SK-N-SH (cell line): ENCODE results near the gene RPS6KB2. TPM values are rescaled to one million over a fixed set of nuclear protein-coding genes. Genes with fewer than 3 reads are reported as not detected.

Source experiments
- CTCF ChIA-PET: fragments of 300-600, 350-600 bp; formaldehyde crosslinking; extraction: SDS; loops from one replicate; lab custom pipeline; 2021; lab: Yijun Ruan, JAX
- POLR2A ChIA-PET: fragments of 350-600 bp; sonication (Branson Sonifier 250); formaldehyde crosslinking; extraction: SDS; loops from one replicate; lab custom pipeline; 2020; ENCODE audit warnings: antibody characterized with exemption, inconsistent platforms; lab: Yijun Ruan, JAX
- DNase-seq: peaks from one replicate; pipeline ENCODE4 v3.0.0; 2012
- H2AFZ ChIP-seq: fragments of 200-600 bp; sonication (generic); 2 replicates; pipeline ENCODE4 v1.8.1; 2016; ENCODE audit warnings: antibody characterized with exemption, mild to moderate bottlenecking, low read depth
- H3F3A ChIP-seq: fragments of 200-600 bp; sonication (generic); replicated peaks from 2 replicates; pipeline ENCODE3; 2016; ENCODE audit warnings: antibody characterized with exemption, mild to moderate bottlenecking; ENCODE audit not compliant: insufficient read depth
- H3K27ac ChIP-seq, 2 experiments: fragments of 200-500 bp in 1 of 2; fragments of 200-600 bp in 1 of 2; sonication (Bioruptor generic) in 1 of 2; sonication (generic), shearing (Covaris generic) in 1 of 2; 2 replicates each; pipeline versions ENCODE4 v1.5.1 to v1.6.1; 2014 to 2016; ENCODE audit warnings: low read depth in 2 of 2, inconsistent platforms in 1 of 2, low read length in 1 of 2, mild to moderate bottlenecking in 1 of 2, mixed read lengths in 1 of 2
- H3K27me3 ChIP-seq: fragments of 200-600 bp; sonication (generic), shearing (Covaris generic); 2 replicates; pipeline ENCODE4 v1.6.1; 2016; ENCODE audit warnings: mixed run types; ENCODE audit not compliant: insufficient read depth
- H3K36me3 ChIP-seq, 2 experiments: fragments of 200-500 bp in 1 of 2; fragments of 200-600 bp in 1 of 2; sonication (Bioruptor generic) in 1 of 2; sonication (generic) in 1 of 2; replicated peaks in 1 of 2; 2 replicates each; pipeline versions ENCODE3 to v1.5.1; 2014 to 2016; ENCODE audit warnings: low read length in 1 of 2, mild to moderate bottlenecking in 1 of 2; ENCODE audit not compliant: insufficient read depth in 2 of 2, control insufficient read depth in 1 of 2
- H3K4me1 ChIP-seq, 2 experiments: fragments of 200-500 bp in 1 of 2; fragments of 200-600 bp in 1 of 2; sonication (Bioruptor generic) in 1 of 2; sonication (generic), shearing (Covaris generic) in 1 of 2; 2 replicates each; pipeline versions ENCODE4 v1.5.1 to v1.6.1; 2014 to 2016; ENCODE audit warnings: low read depth in 1 of 2, low read length in 1 of 2, mixed run types in 1 of 2; ENCODE audit not compliant: insufficient read depth in 2 of 2, control insufficient read depth in 1 of 2
- H3K4me2 ChIP-seq: fragments of 200-600 bp; sonication (generic), shearing (Covaris generic); 2 replicates; pipeline ENCODE4 v1.6.1; 2017; ENCODE audit warnings: mixed run types
- H3K4me3 ChIP-seq, 2 experiments: fragments of 200-500 bp in 1 of 2; fragments of 200-600 bp in 1 of 2; sonication (Bioruptor generic) in 1 of 2; sonication (generic), shearing (Covaris generic) in 1 of 2; 2 replicates each; pipeline versions ENCODE4 v1.5.1 to v1.8.1; 2014 to 2016; ENCODE audit warnings: low read depth in 2 of 2, inconsistent platforms in 1 of 2, low read length in 1 of 2, mild to moderate bottlenecking in 1 of 2, mixed read lengths in 1 of 2, moderate library complexity in 1 of 2
- H3K79me2 ChIP-seq: fragments of 200-600 bp; sonication (generic); 2 replicates; pipeline ENCODE4 v1.8.1; 2017; ENCODE audit warnings: mild to moderate bottlenecking; ENCODE audit not compliant: insufficient read depth
- H3K9ac ChIP-seq: fragments of 200-600 bp; sonication (generic); 2 replicates; pipeline ENCODE4 v1.6.1; 2017; ENCODE audit warnings: mixed run types
- H3K9me2 ChIP-seq: fragments of 200-600 bp; sonication (generic); 2 replicates; pipeline ENCODE4 v1.6.1; 2017; ENCODE audit warnings: mixed run types
- H3K9me3 ChIP-seq: fragments of 200-600 bp; sonication (generic); 2 replicates; pipeline ENCODE4 v1.6.1; 2017; ENCODE audit warnings: mixed run types, mild to moderate bottlenecking, moderate library complexity
- H4K20me1 ChIP-seq: fragments of 200-600 bp; sonication (generic); 2 replicates; pipeline ENCODE4 v1.6.1; 2017; ENCODE audit warnings: mild to moderate bottlenecking, mixed run types; ENCODE audit not compliant: insufficient read depth
- CHD2 ChIP-seq: fragments of 150-350 bp; IDR thresholded peaks from 2 replicates; pipeline ENCODE4 v1.6.1; 2018; ENCODE audit warnings: low read length; ENCODE audit not compliant: partially characterized antibody
- ELF1 ChIP-seq: IDR thresholded peaks from 2 replicates; pipeline ENCODE4 v1.4.0; 2012
- EP300 ChIP-seq, 2 experiments: IDR thresholded peaks; 2 replicates each; pipeline versions ENCODE4 v1.4.0 to v1.6.1; 2012; ENCODE audit warnings: borderline replicate concordance in 1 of 2, low read depth in 1 of 2, low read length in 1 of 2
- FOSL2 ChIP-seq: IDR thresholded peaks from 2 replicates; pipeline ENCODE4 v1.4.0; 2012; ENCODE audit warnings: low read depth, mild to moderate bottlenecking, moderate library complexity, borderline replicate concordance
- FOXJ3 ChIP-seq: sonication (generic); formaldehyde crosslinking; IDR thresholded peaks from 2 replicates; pipeline ENCODE4 v1.5.1; 2020; ENCODE audit warnings: mild to moderate bottlenecking, missing genetic modification reagents
- GATA2 ChIP-seq: sonication (generic); formaldehyde crosslinking; IDR thresholded peaks from 2 replicates; pipeline ENCODE4 v1.5.0; 2020; ENCODE audit warnings: mild to moderate bottlenecking, missing genetic modification reagents
- JUND ChIP-seq: IDR thresholded peaks from 2 replicates; pipeline ENCODE4 v1.4.0; 2012
- MEF2A ChIP-seq: IDR thresholded peaks from 2 replicates; pipeline ENCODE4 v1.4.0; 2012; ENCODE audit warnings: low read depth, borderline replicate concordance
- NRF1 ChIP-seq: IDR thresholded peaks from 2 replicates; pipeline ENCODE4 v1.6.1; 2012; ENCODE audit warnings: low read depth, mild to moderate bottlenecking, low read length
- POLR2AphosphoS5 ChIP-seq: IDR thresholded peaks from 2 replicates; pipeline ENCODE4 v1.6.1; 2012; ENCODE audit warnings: low read depth, low read length
- RFX5 ChIP-seq: IDR thresholded peaks from 2 replicates; pipeline ENCODE4 v1.6.1; 2012; ENCODE audit warnings: mild to moderate bottlenecking, improper control_type of control experiment, low read length
- SMC3 ChIP-seq: IDR thresholded peaks from 2 replicates; pipeline ENCODE4 v1.6.1; 2012; ENCODE audit warnings: low read depth, low read length, improper control_type of control experiment
- TAF1 ChIP-seq: IDR thresholded peaks from 2 replicates; pipeline ENCODE4 v1.6.1; 2012; ENCODE audit warnings: low read depth, mild to moderate bottlenecking, low read length, moderate library complexity, borderline replicate concordance
- TCF12 ChIP-seq: IDR thresholded peaks from 2 replicates; pipeline ENCODE4 v1.4.0; 2012
- TEAD4 ChIP-seq: IDR thresholded peaks from 2 replicates; pipeline ENCODE4 v1.4.0; 2012; ENCODE audit warnings: mild to moderate bottlenecking, borderline replicate concordance; ENCODE audit not compliant: insufficient read depth
- YY1 ChIP-seq: IDR thresholded peaks from 2 replicates; pipeline ENCODE4 v1.4.0; 2012; ENCODE audit warnings: low read depth, mild to moderate bottlenecking
- WGBS: methylation state at CpG from one replicate; pipeline ENCODE4 v1.1.6; 2017; ENCODE audit warnings: low lambda C conversion rate; 5-methylcytosine and 5-hydroxymethylcytosine counted together
- polyA plus RNA-seq, 3 experiments: library from polyadenylated mRNA; depleted of rRNA; stranded (reverse); fragments of >200 nt; gene quantifications; 2 replicates each; pipeline ENCODE4 v1.2.3, GENCODE V29; 2012
- TF ChIP-seq, protein P1 (sequence below): fragments of 150-350 bp; IDR thresholded peaks from 2 replicates; pipeline ENCODE4 v1.6.1; 2017; ENCODE audit warnings: antibody characterized with exemption, low read length, low read depth, borderline replicate concordance
- TF ChIP-seq, protein P2 (sequence below): IDR thresholded peaks from 2 replicates; pipeline ENCODE4 v1.6.1; 2012; ENCODE audit warnings: mild to moderate bottlenecking, low read depth, low read length, moderate library complexity
- TF ChIP-seq, protein P3 (sequence below): IDR thresholded peaks from 2 replicates; pipeline ENCODE4 v1.4.0; 2012; ENCODE audit warnings: low read depth
- TF ChIP-seq, protein P4 (sequence below): IDR thresholded peaks from 2 replicates; pipeline ENCODE4 v1.4.0; 2012; ENCODE audit warnings: low read depth, borderline replicate concordance
- TF ChIP-seq, protein P5 (sequence below): fragments of 150-350 bp; IDR thresholded peaks from 2 replicates; pipeline ENCODE4 v1.6.1; 2016; ENCODE audit warnings: mild to moderate bottlenecking, low read depth, low read length

RPS6KB2 gene
- polyA plus RNA-seq, 1 of the 3 experiments (the other 2 are of a cell fraction), result 52.0 TPM

DNA sequence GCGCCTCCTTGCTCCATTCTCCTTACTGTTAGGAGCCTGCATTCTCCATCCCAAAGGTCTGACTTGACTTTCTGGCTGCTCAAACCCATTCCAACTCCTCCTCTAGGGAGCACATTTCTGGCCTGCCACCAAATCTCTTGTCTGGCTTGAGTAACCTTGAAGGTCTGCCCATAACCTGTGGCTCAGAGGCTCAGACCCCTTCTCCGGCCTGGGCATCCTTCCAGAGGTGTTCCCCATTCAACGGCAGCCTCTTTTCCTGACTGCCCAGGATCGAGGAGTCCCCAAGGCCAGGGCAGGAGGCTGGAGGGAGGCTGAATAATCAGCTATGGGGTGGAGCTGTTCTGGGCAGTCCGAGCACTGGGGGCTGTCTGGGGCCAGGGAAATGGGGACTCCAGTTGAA, 34.3 kb upstream of the RPS6KB2 start:
- no peak overlapping the region for H3K9ac ChIP-seq
- H3K9me3 ChIP-seq, result no peaks in the 10 kb centered on the region
- POLR2A ChIA-PET, result no interaction called here
- H3F3A ChIP-seq, result peaks cover 12% of the 10 kb centered on the region
- peaks cover 0 to 13% of the 10 kb centered on the region in 2 experiments; a peak in 1 of 4 replicates for H3K4me1 ChIP-seq
- H3K36me3 ChIP-seq, result peaks cover 8 to 18% of the 10 kb centered on the region in 2 experiments
- WGBS, result 70% methylated on average over 4 of the region's 5 CpGs
- H3K4me2 ChIP-seq, result no peak overlapping the region
- no peak for DNase-seq
- H3K27me3 ChIP-seq, result no peaks in the 10 kb centered on the region
- peaks cover 23% of the 10 kb centered on the region for H3K79me2 ChIP-seq
- no peak overlapping the region for H3K4me3 ChIP-seq
- no peak overlapping the region for H2AFZ ChIP-seq
- CTCF ChIA-PET, result interaction anchor here (2.5 kb wide), 1 partner anchor 11 kb away, joined by 6 read pairs; no protein-coding TSS in a partner anchor
- no peaks in the 10 kb centered on the region for H3K9me2 ChIP-seq
- H3K27ac ChIP-seq, result no peak overlapping the region
- H4K20me1 ChIP-seq, result no peaks in the 10 kb centered on the region
- TF ChIP-seq POLR2AphosphoS5 (no peak), ELF1 (no peak), FOXJ3 (no peak), RFX5 (no peak), TEAD4 (no peak)
- TF ChIP-seq, protein P1, sequence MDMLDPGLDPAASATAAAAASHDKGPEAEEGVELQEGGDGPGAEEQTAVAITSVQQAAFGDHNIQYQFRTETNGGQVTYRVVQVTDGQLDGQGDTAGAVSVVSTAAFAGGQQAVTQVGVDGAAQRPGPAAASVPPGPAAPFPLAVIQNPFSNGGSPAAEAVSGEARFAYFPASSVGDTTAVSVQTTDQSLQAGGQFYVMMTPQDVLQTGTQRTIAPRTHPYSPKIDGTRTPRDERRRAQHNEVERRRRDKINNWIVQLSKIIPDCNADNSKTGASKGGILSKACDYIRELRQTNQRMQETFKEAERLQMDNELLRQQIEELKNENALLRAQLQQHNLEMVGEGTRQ, result no peak

DNA sequence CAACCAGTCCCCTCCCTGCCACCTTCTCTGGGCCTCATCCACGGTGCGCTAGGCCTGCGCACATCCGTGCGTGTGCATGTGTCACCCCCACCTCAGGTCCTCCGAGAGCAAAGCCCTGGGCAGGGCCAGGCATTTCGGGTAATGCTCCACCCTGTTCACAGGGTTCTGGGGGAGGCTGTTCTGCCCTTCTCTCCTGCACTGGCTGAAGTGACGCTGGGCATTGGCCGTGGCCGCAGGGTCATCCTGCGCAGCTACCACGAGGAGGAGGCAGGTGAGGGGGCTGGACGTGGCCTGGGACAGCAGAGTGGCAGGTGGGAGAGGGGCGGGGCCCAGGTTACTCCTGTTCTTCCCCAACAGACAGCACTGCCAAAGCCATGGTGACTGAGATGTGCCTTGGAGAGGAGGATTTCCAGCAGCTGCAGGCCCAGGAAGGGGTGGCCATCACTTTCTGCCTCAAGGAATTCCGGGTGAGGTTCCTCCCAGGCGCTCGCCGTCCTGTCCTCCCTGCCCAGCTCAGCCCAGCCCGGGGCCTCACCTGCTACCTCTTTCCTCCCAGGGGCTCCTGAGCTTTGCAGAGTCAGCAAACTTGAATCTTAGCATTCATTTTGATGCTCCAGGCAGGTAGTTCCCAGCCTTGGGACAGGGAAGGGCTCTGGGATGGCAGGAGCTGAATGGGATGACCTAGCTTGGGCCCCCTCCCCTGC, 32.6 kb upstream of the RPS6KB2 start:
- Histone ChIP-seq H3K27me3 (no peaks in the 10 kb centered on the region), H3K4me1 (peaks cover 6 to 24% of the 10 kb centered on the region in 2 experiments; a peak in 2 of 4 replicates), H3K9ac (no peak overlapping the region), H3K36me3 (peaks cover 8 to 22% of the 10 kb centered on the region in 2 experiments), H4K20me1 (peaks cover 13% of the 10 kb centered on the region), H3K4me3 (no peak overlapping the region), H3K27ac (no peak overlapping the region), H2AFZ (no peak overlapping the region), H3K4me2 (no peak overlapping the region), H3K9me2 (no peaks in the 10 kb centered on the region), H3K79me2 (peaks cover 34% of the 10 kb centered on the region), H3K9me3 (no peaks in the 10 kb centered on the region), H3F3A (peaks cover 11% of the 10 kb centered on the region)
- POLR2A ChIA-PET, result interaction anchor here (1.1 kb wide), 1 partner anchor 25 kb away, joined by 3 read pairs; no protein-coding TSS in a partner anchor
- WGBS, result 98% methylated on average over 10 of the region's 19 CpGs
- CTCF ChIA-PET, result interaction anchor here (1.2 to 4.9 kb wide), 3 partner anchors 13 to 74 kb away, joined by 3 to 29 read pairs (median 5); partner anchors contain the start of gene TMEM134
- DNase-seq, result no peak
- TF ChIP-seq FOSL2, result no peak
- no peak for TF ChIP-seq TAF1
- TF ChIP-seq, protein P2, sequence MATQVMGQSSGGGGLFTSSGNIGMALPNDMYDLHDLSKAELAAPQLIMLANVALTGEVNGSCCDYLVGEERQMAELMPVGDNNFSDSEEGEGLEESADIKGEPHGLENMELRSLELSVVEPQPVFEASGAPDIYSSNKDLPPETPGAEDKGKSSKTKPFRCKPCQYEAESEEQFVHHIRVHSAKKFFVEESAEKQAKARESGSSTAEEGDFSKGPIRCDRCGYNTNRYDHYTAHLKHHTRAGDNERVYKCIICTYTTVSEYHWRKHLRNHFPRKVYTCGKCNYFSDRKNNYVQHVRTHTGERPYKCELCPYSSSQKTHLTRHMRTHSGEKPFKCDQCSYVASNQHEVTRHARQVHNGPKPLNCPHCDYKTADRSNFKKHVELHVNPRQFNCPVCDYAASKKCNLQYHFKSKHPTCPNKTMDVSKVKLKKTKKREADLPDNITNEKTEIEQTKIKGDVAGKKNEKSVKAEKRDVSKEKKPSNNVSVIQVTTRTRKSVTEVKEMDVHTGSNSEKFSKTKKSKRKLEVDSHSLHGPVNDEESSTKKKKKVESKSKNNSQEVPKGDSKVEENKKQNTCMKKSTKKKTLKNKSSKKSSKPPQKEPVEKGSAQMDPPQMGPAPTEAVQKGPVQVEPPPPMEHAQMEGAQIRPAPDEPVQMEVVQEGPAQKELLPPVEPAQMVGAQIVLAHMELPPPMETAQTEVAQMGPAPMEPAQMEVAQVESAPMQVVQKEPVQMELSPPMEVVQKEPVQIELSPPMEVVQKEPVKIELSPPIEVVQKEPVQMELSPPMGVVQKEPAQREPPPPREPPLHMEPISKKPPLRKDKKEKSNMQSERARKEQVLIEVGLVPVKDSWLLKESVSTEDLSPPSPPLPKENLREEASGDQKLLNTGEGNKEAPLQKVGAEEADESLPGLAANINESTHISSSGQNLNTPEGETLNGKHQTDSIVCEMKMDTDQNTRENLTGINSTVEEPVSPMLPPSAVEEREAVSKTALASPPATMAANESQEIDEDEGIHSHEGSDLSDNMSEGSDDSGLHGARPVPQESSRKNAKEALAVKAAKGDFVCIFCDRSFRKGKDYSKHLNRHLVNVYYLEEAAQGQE, result no peak
- no peak for TF ChIP-seq FOXJ3
- no peak for TF ChIP-seq SMC3
- no peak for TF ChIP-seq CHD2
- TF ChIP-seq, protein P3, sequence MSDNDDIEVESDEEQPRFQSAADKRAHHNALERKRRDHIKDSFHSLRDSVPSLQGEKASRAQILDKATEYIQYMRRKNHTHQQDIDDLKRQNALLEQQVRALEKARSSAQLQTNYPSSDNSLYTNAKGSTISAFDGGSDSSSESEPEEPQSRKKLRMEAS, result no peak
- TF ChIP-seq NRF1, result no peak
- TF ChIP-seq, protein P4, sequence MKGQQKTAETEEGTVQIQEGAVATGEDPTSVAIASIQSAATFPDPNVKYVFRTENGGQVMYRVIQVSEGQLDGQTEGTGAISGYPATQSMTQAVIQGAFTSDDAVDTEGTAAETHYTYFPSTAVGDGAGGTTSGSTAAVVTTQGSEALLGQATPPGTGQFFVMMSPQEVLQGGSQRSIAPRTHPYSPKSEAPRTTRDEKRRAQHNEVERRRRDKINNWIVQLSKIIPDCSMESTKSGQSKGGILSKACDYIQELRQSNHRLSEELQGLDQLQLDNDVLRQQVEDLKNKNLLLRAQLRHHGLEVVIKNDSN, result no peak
- TF ChIP-seq TEAD4, result no peak
- TF ChIP-seq JUND, result no peak
- no peak for TF ChIP-seq TCF12
- TF ChIP-seq MEF2A, result no peak
- no peak for TF ChIP-seq POLR2AphosphoS5
- TF ChIP-seq, protein P5, sequence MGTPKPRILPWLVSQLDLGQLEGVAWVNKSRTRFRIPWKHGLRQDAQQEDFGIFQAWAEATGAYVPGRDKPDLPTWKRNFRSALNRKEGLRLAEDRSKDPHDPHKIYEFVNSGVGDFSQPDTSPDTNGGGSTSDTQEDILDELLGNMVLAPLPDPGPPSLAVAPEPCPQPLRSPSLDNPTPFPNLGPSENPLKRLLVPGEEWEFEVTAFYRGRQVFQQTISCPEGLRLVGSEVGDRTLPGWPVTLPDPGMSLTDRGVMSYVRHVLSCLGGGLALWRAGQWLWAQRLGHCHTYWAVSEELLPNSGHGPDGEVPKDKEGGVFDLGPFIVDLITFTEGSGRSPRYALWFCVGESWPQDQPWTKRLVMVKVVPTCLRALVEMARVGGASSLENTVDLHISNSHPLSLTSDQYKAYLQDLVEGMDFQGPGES, result no peak
- TF ChIP-seq YY1, result no peak
- no peak for TF ChIP-seq EP300 (IDR thresholded peaks at IDR 0.05; ENCODE audit: borderline replicate concordance in 1 of 2, low read depth in 1 of 2, low read length in 1 of 2)
- TF ChIP-seq GATA2 (CRISPR knock-in tag), result no peak
